IMR-90 (cell line): ENCODE results near the gene TIMM8A. TPM values are rescaled to one million over a fixed set of nuclear protein-coding genes. Genes with fewer than 3 reads are reported as not detected.

Experiments used
- ATAC-seq: fragments of 200-7000 bp; cut with Tn5 transposase; 2 replicates; pipeline ENCODE4 v1.9.1; 2020; ENCODE audit warnings: low read depth, mild to moderate bottlenecking, moderate library complexity
- BruUV-seq: library from RNA; stranded (reverse); fragments of 400-500 nt; replicated peaks from 2 replicates; lab custom pipeline; 2021; lab: Mats Ljungman, UMichigan
- CTCF ChIA-PET: fragments of 300-600 bp; formaldehyde crosslinking; extraction: SDS; loops from one replicate; lab custom pipeline; 2021; ENCODE audit warnings: antibody characterized with exemption; lab: Yijun Ruan, JAX
- POLR2A ChIA-PET: fragments of 300-600 bp; sonication (Branson Sonifier 250); formaldehyde crosslinking; loops from one replicate; lab custom pipeline; 2022; ENCODE audit warnings: antibody characterized with exemption; ENCODE audit not compliant: unreplicated experiment; lab: Charles Lee
- DNase-seq: peaks from one replicate; pipeline ENCODE4 v3.0.0; 2013
- H2AFZ ChIP-seq: replicated peaks from 2 replicates; pipeline ENCODE3; 2013; ENCODE audit warnings: low read length, mild to moderate bottlenecking; ENCODE audit not compliant: poor library complexity
- H2AK5ac ChIP-seq: 2 replicates; pipeline ENCODE4 v1.6.1; 2013; ENCODE audit warnings: low read depth, low read length, inconsistent platforms
- H2AK9ac ChIP-seq: replicated peaks from 2 replicates; pipeline ENCODE3; 2013; ENCODE audit warnings: mild to moderate bottlenecking, low read depth, low read length, moderate library complexity; ENCODE audit not compliant: poor library complexity
- H2BK120ac ChIP-seq: 2 replicates; pipeline ENCODE4 v1.6.1; 2013; ENCODE audit warnings: low read depth, low read length, inconsistent platforms
- H2BK15ac ChIP-seq: 3 replicates; pipeline ENCODE4 v1.6.1; 2013; ENCODE audit warnings: low read depth, low read length, inconsistent platforms
- H2BK20ac ChIP-seq: 2 replicates; pipeline ENCODE4 v1.6.1; 2013; ENCODE audit warnings: low read depth, mild to moderate bottlenecking, inconsistent platforms, low read length, moderate library complexity
- H2BK5ac ChIP-seq: 2 replicates; pipeline ENCODE4 v1.6.1; 2013; ENCODE audit warnings: mild to moderate bottlenecking, low read depth, low read length, inconsistent platforms; ENCODE audit not compliant: poor library complexity, severe bottlenecking
- H3K14ac ChIP-seq: replicated peaks from 2 replicates; pipeline ENCODE4 v1.6.1; 2013; ENCODE audit warnings: low read depth, low read length, inconsistent platforms
- H3K18ac ChIP-seq: 2 replicates; pipeline ENCODE4 v1.6.1; 2013; ENCODE audit warnings: low read depth, low read length, control low read depth
- H3K23ac ChIP-seq: 2 replicates; pipeline ENCODE4 v1.6.1; 2013; ENCODE audit warnings: low read depth, low read length, inconsistent platforms
- H3K27ac ChIP-seq: 2 replicates; pipeline ENCODE4 v1.5.1; 2013; ENCODE audit warnings: mild to moderate bottlenecking, control low read depth, low read length; ENCODE audit not compliant: insufficient read depth
- H3K27me3 ChIP-seq: 2 replicates; pipeline ENCODE4 v1.6.1; 2013; ENCODE audit warnings: low read length; ENCODE audit not compliant: control insufficient read depth, insufficient read depth
- H3K36me3 ChIP-seq: 2 replicates; pipeline ENCODE4 v1.6.1; 2013; ENCODE audit warnings: low read length, mixed read lengths; ENCODE audit not compliant: control insufficient read depth, insufficient read depth
- H3K4ac ChIP-seq: 2 replicates; pipeline ENCODE4 v1.6.1; 2013; ENCODE audit warnings: low read depth, low read length, inconsistent platforms
- H3K4me1 ChIP-seq: 2 replicates; pipeline ENCODE4 v1.6.1; 2013; ENCODE audit warnings: low read length, mixed read lengths; ENCODE audit not compliant: control insufficient read depth, insufficient read depth
- H3K4me2 ChIP-seq: 2 replicates; pipeline ENCODE4 v1.6.1; 2013; ENCODE audit warnings: low read depth, mild to moderate bottlenecking, control low read depth, low read length, moderate library complexity
- H3K4me3 ChIP-seq: 2 replicates; pipeline ENCODE4 v1.5.1; 2013; ENCODE audit warnings: low read depth, mild to moderate bottlenecking, control low read depth, low read length, moderate library complexity; ENCODE audit not compliant: insufficient read depth
- H3K56ac ChIP-seq: 2 replicates; pipeline ENCODE4 v1.6.1; 2013; ENCODE audit warnings: low read length, inconsistent platforms; ENCODE audit not compliant: insufficient read depth; ENCODE audit errors: extremely low read depth
- H3K79me1 ChIP-seq, 2 experiments: 2 replicates each; pipeline ENCODE4 v1.6.1; 2013; ENCODE audit warnings: low read length in 2 of 2, inconsistent platforms in 1 of 2, low read depth in 1 of 2
- H3K9ac ChIP-seq: 2 replicates; pipeline ENCODE4 v1.6.1; 2013; ENCODE audit warnings: low read depth, low read length, control low read depth
- H3K9me1 ChIP-seq: 2 replicates; pipeline ENCODE4 v1.6.1; 2013; ENCODE audit warnings: low read length, inconsistent platforms; ENCODE audit not compliant: insufficient read depth
- H3K9me3 ChIP-seq: 2 replicates; pipeline ENCODE4 v1.6.1; 2013; ENCODE audit warnings: low read length; ENCODE audit not compliant: control insufficient read depth, insufficient read depth
- H4K20me1 ChIP-seq: 2 replicates; pipeline ENCODE4 v1.6.1; 2013; ENCODE audit warnings: low read length, inconsistent platforms; ENCODE audit not compliant: insufficient read depth
- H4K5ac ChIP-seq: 2 replicates; pipeline ENCODE4 v1.6.1; 2013; ENCODE audit warnings: mild to moderate bottlenecking, low read depth, low read length, control low read depth
- H4K8ac ChIP-seq, 2 experiments: 2 replicates each; pipeline ENCODE4 v1.6.1; 2013; ENCODE audit warnings: low read depth in 2 of 2, low read length in 2 of 2, control low read depth in 1 of 2, inconsistent platforms in 1 of 2
- H4K91ac ChIP-seq: 2 replicates; pipeline ENCODE4 v1.6.1; 2013; ENCODE audit warnings: low read depth, low read length, inconsistent platforms; ENCODE audit not compliant: insufficient read depth
- CEBPB ChIP-seq: IDR thresholded peaks from 2 replicates; pipeline ENCODE4 v1.6.1; 2012; ENCODE audit warnings: low read depth, low read length, improper control_type of control experiment
- CHD1 ChIP-seq: IDR thresholded peaks from 2 replicates; pipeline ENCODE4 v1.6.1; 2012; ENCODE audit warnings: low read depth, low read length, improper control_type of control experiment
- CTCF ChIP-seq: conservative IDR thresholded peaks from 2 replicates; pipeline ENCODE4 v1.5.1; 2012; ENCODE audit warnings: mild to moderate bottlenecking, low read depth, low read length, improper control_type of control experiment
- FOS ChIP-seq: fragments of 150-350 bp; IDR thresholded peaks from 2 replicates; pipeline ENCODE4 v1.6.1; 2016; ENCODE audit warnings: low read depth, low read length
- NFE2L2 ChIP-seq: fragments of 150-350 bp; IDR thresholded peaks from 2 replicates; pipeline ENCODE4 v1.6.1; 2016; ENCODE audit warnings: low read depth, mild to moderate bottlenecking, low read length
- POLR2A ChIP-seq: IDR thresholded peaks from 2 replicates; pipeline ENCODE4 v1.6.1; 2012; ENCODE audit warnings: mild to moderate bottlenecking, low read depth, low read length
- RAD21 ChIP-seq: IDR thresholded peaks from 2 replicates; pipeline ENCODE4 v1.6.1; 2012; ENCODE audit warnings: low read length, improper control_type of control experiment
- RCOR1 ChIP-seq: IDR thresholded peaks from 2 replicates; pipeline ENCODE4 v1.6.1; 2012; ENCODE audit warnings: mild to moderate bottlenecking, low read length, improper control_type of control experiment; ENCODE audit not compliant: insufficient replicate concordance
- WGBS, 2 experiments: methylation state at CpG; one replicate each; pipeline versions ENCODE4 v1.1.5 to v1.1.7; 2013; ENCODE audit warnings: missing lambda C conversion rate in 2 of 2; ENCODE audit not compliant: insufficient read length in 1 of 2; ENCODE audit errors: extremely low coverage in 2 of 2; 5-methylcytosine and 5-hydroxymethylcytosine counted together
- dilution Hi-C: fragments of 300-500 bp; cut with HindIII; formaldehyde crosslinking; loops from one replicate; pipeline ENCODE4 v1.14.3; 2018; ENCODE audit warnings: low sequenced_read_pairs; ENCODE audit not compliant: unreplicated experiment
- in situ Hi-C: fragments of 300-500 bp; cut with MboI; formaldehyde crosslinking; loops from 3 replicates; pipeline ENCODE4 v1.14.3; 2019; ENCODE audit warnings: low sequenced_read_pairs, inconsistent platforms, mixed read lengths
- intact Hi-C: fragments of 100-400 bp; cut with micrococcal nuclease; formaldehyde crosslinking; loops from 2 replicates; pipeline ENCODE4 v1.10.0; 2022
- polyA plus RNA-seq, 3 experiments: library from polyadenylated mRNA; depleted of rRNA; stranded (reverse); fragments of >200 nt; gene quantifications; 2 replicates each; pipeline ENCODE4 v1.2.3, GENCODE V29; 2012; ENCODE audit warnings: low replicate concordance in 1 of 3
- total RNA-seq: library from RNA; depleted of rRNA; stranded (reverse); fragments of >200 nt; gene quantifications from 2 replicates; pipeline ENCODE4 v1.2.3, GENCODE V29; 2012
- TF ChIP-seq, protein P1 (sequence below): fragments of 150-350 bp; IDR thresholded peaks from 2 replicates; pipeline ENCODE4 v1.6.1; 2017; ENCODE audit warnings: mild to moderate bottlenecking, antibody characterized with exemption, low read length, low read depth

TIMM8A gene
- total and polyA plus RNA-seq, 2 of the 4 experiments (the other 2 are of a cell fraction): 2.2 to 11.6 TPM

- Histone ChIP-seq H2AK9ac (no peak overlapping the region), H3K36me3 (no peaks in the 10 kb centered on the region), H4K8ac (no peak overlapping the region), H3K18ac (no peak overlapping the region), H4K91ac (no peak overlapping the region), H3K56ac (no peak overlapping the region), H4K20me1 (no peaks in the 10 kb centered on the region), H3K27me3 (peaks cover 5% of the 10 kb centered on the region; the same call in 1 of the 2 replicates), H2BK15ac (no peak overlapping the region), H3K79me1 (no peaks in the 10 kb centered on the region), H3K27ac (no peak overlapping the region), H2AK5ac (no peak overlapping the region), H2BK120ac (no peak overlapping the region), H3K14ac (no peak overlapping the region), H3K4ac (no peak overlapping the region), H3K4me1 (no peaks in the 10 kb centered on the region), H3K4me2 (no peak overlapping the region), H3K9me3 (no peaks in the 10 kb centered on the region), H2BK5ac (no peak overlapping the region), H3K9me1 (peaks cover 5% of the 10 kb centered on the region; the same call in 1 of the 2 replicates), H2AFZ (no peak overlapping the region), H3K4me3 (no peak overlapping the region), H3K23ac (no peak overlapping the region), H2BK20ac (no peak overlapping the region), H3K9ac (no peak overlapping the region), H4K5ac (no peak overlapping the region)
- dilution Hi-C loops: no loop called here
- TF ChIP-seq RCOR1 (no peak), NFE2L2 (no peak), CEBPB (no peak), POLR2A (no peak), FOS (no peak), CHD1 (no peak), RAD21 (no peak), CTCF (no peak)
- TF ChIP-seq, protein P1, sequence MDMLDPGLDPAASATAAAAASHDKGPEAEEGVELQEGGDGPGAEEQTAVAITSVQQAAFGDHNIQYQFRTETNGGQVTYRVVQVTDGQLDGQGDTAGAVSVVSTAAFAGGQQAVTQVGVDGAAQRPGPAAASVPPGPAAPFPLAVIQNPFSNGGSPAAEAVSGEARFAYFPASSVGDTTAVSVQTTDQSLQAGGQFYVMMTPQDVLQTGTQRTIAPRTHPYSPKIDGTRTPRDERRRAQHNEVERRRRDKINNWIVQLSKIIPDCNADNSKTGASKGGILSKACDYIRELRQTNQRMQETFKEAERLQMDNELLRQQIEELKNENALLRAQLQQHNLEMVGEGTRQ: no peak
- ATAC-seq (no peak), DNase-seq (no peak)
- no CpG with 5 or more reads among the region's 3 CpGs for WGBS, 2 experiments
- POLR2A ChIA-PET: no interaction called here
- CTCF ChIA-PET: no interaction called here
- intact Hi-C loops: no loop called here
- in situ Hi-C loops: no loop called here
- BruUV-seq: no TSS peak
These were observed 13.6 kb upstream of the TIMM8A start for GRCh38 chrX:101362116-101362515.
